HepG2 (cell line): ENCODE measurements around the gene WDR81. TPM values are rescaled to one million over a fixed set of nuclear protein-coding genes. Genes with fewer than 3 reads are reported as not detected.

ENCODE experiments used
- HMGXB4 ChIP-seq, 2 experiments: sonication (generic) in 1 of 2; formaldehyde crosslinking in 1 of 2; IDR thresholded peaks; 2 replicates each; pipeline versions ENCODE4 v1.4.0 to v1.6.1; 2018 to 2020; ENCODE audit warnings: missing genetic modification reagents in 2 of 2, borderline replicate concordance in 1 of 2, low read depth in 1 of 2, mild to moderate bottlenecking in 1 of 2, missing biosample characterization in 1 of 2
- IKZF1 ChIP-seq: fragments of 450-650 bp; IDR thresholded peaks from 2 replicates; pipeline ENCODE4 v1.7.1; 2016
- MLLT10 ChIP-seq: sonication (generic); formaldehyde crosslinking; IDR thresholded peaks from 2 replicates; pipeline ENCODE4 v1.4.0; 2020; ENCODE audit warnings: missing genetic modification reagents
- NAIF1 ChIP-seq: sonication (generic); formaldehyde crosslinking; IDR thresholded peaks from 2 replicates; pipeline ENCODE4 v1.5.0; 2020; ENCODE audit warnings: mild to moderate bottlenecking, missing genetic modification reagents, borderline replicate concordance
- PHF5A ChIP-seq: IDR thresholded peaks from one replicate; pipeline ENCODE4 v1.6.1; 2018; ENCODE audit warnings: low read depth, missing genetic modification reagents; ENCODE audit not compliant: unreplicated experiment
- PHF8 ChIP-seq: sonication (generic); formaldehyde crosslinking; IDR thresholded peaks from 2 replicates; pipeline ENCODE4 v1.5.0; 2020; ENCODE audit warnings: missing genetic modification reagents
- RAD21 ChIP-seq: fragments of 450-650 bp; formaldehyde crosslinking; IDR thresholded peaks from 2 replicates; pipeline ENCODE4 v1.5.0; 2020; ENCODE audit warnings: mild to moderate bottlenecking
- RBM22 ChIP-seq: fragments of 200-400 bp; formaldehyde crosslinking; optimal IDR thresholded peaks from 2 replicates; pipeline ENCODE3; 2017; ENCODE audit warnings: mild to moderate bottlenecking, low read length, moderate library complexity
- REXO4 ChIP-seq: sonication (generic); formaldehyde crosslinking; IDR thresholded peaks from 2 replicates; pipeline ENCODE4 v1.8.0; 2022; ENCODE audit warnings: missing genetic modification reagents, mild to moderate bottlenecking, borderline replicate concordance
- ZNF160 ChIP-seq: sonication (generic); formaldehyde crosslinking; IDR thresholded peaks from 2 replicates; pipeline ENCODE4 v1.8.0; 2022; ENCODE audit warnings: mild to moderate bottlenecking, inconsistent platforms, missing genetic modification reagents
- ZNF20 ChIP-seq: sonication (generic); formaldehyde crosslinking; IDR thresholded peaks from 2 replicates; pipeline ENCODE4 v1.4.0; 2020; ENCODE audit warnings: mild to moderate bottlenecking, moderate library complexity, missing genetic modification reagents
- ZNF205 ChIP-seq: IDR thresholded peaks from 2 replicates; pipeline ENCODE4 v1.6.1; 2018; ENCODE audit warnings: missing biosample characterization, missing genetic modification reagents
- ZNF225 ChIP-seq: sonication (generic); formaldehyde crosslinking; IDR thresholded peaks from 2 replicates; pipeline ENCODE4 v1.4.0; 2020; ENCODE audit warnings: mild to moderate bottlenecking, missing genetic modification reagents
- ZNF441 ChIP-seq: sonication (generic); formaldehyde crosslinking; IDR thresholded peaks from 2 replicates; pipeline ENCODE4 v1.7.0; 2021; ENCODE audit warnings: missing genetic modification reagents, borderline replicate concordance
- ZNF737 ChIP-seq: sonication (generic); formaldehyde crosslinking; IDR thresholded peaks from 2 replicates; pipeline ENCODE4 v1.5.0; 2020; ENCODE audit warnings: missing genetic modification reagents, mild to moderate bottlenecking, borderline replicate concordance
- ZNF879 ChIP-seq: sonication (generic); formaldehyde crosslinking; IDR thresholded peaks from 2 replicates; pipeline ENCODE4 v1.8.1; 2023; ENCODE audit warnings: missing genetic modification reagents
- ZSCAN21 ChIP-seq: sonication (generic); formaldehyde crosslinking; IDR thresholded peaks from 2 replicates; pipeline ENCODE4 v1.8.0; 2022; ENCODE audit warnings: mild to moderate bottlenecking, missing genetic modification reagents, moderate library complexity, borderline replicate concordance
- polyA plus RNA-seq, 8 experiments: library from polyadenylated mRNA; depleted of rRNA in 3 of 8; stranded (reverse) in 7 of 8; unstranded in 1 of 8; fragments of >200 nt; fragmentation: Illumina TruSeq in 4 of 8; extraction: Trizol in 4 of 8; gene quantifications; 2 replicates each; pipeline versions ENCODE4 v1.2.1 to v1.2.3, GENCODE V29; 2011 to 2016; ENCODE audit warnings: low read depth in 4 of 8, missing spikeins in 1 of 8, mixed read lengths in 1 of 8; ENCODE audit not compliant: insufficient read depth in 1 of 8
- total RNA-seq, 5 experiments: library from RNA; depleted of rRNA; stranded (reverse); fragments of >200 nt; fragmentation: Illumina TruSeq; extraction: Trizol; gene quantifications; 2 replicates each; pipeline ENCODE4 v1.2.3, GENCODE V29; 2016; ENCODE audit warnings: low read depth in 1 of 5
- TF ChIP-seq, protein P1 (sequence below): sonication (generic); formaldehyde crosslinking; IDR thresholded peaks from 2 replicates; pipeline ENCODE4 v1.4.0; 2020; ENCODE audit warnings: missing genetic modification reagents
- TF ChIP-seq, protein P2 (sequence below): sonication (generic); formaldehyde crosslinking; IDR thresholded peaks from 2 replicates; pipeline ENCODE4 v1.4.0; 2020; ENCODE audit warnings: low read depth, mild to moderate bottlenecking, missing genetic modification reagents
- TF ChIP-seq, protein P3 (sequence below): conservative IDR thresholded peaks from 2 replicates; pipeline ENCODE4 v1.6.1; 2018; ENCODE audit warnings: missing genetic modification reagents

The WDR81 gene
- total and polyA plus RNA-seq, 2 of the 13 experiments (the other 11 are each of a cell fraction or from before 2014, with no cell fraction given) = 9.1 to 16.7 TPM

DNA sequence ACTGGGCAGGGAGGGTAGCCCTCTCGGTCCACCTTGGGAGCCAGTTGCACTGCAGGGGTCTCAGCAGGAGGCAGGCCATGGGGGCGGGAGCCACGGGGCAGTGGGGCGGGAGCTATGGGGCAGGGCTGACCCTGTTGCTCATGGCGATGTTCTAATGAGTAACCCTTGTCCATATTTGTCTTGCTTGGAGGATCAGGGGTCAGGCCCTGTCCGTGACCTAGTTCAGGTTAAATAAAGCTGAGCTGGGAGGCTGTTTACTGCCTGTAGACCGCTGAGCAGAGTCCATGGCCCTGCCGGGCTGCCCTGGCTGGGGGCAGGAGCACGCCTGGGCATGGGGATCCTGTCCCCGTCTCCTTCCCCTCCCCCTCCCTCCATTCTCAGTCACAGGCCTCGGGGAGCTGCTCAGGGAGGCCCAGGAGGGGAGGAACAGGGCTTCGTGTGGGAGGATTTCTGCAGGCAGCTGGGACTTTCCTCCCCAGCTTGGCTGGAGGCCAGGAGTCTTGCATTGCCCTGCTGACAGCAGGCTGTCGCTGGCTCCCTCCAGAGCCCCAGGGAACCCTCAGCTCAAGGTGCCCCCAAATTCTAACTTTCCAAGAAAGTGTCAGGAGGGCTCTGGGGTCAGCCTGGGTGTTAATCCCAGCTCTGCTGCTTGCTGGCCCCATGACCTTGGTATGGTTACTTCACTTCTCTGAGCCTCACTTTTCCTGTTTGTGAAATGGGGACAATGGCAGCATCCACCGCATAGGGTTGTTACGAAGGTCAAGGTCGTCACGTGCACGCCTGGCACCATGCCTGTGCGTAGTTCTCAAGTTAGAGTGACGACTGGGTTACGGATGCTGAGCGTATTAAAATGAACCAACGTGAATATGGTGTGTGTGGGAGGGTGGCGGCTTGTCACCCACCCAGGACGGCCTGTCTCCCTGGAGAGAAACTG, 12.1 kb downstream of the WDR81 start (continued):
- no peak for TF ChIP-seq REXO4 (CRISPR knock-in tag)
- TF ChIP-seq PHF5A (CRISPR knock-in tag) = peak; percentile 98
- TF ChIP-seq ZNF737 (CRISPR knock-in tag) = no peak
- peak; percentile 28; the same call in 1 of the 2 replicates for TF ChIP-seq ZNF160 (CRISPR knock-in tag)
- peak; percentile 29; the same call in 1 of the 2 replicates for TF ChIP-seq ZNF441 (CRISPR knock-in tag)
- TF ChIP-seq NAIF1 = peak; percentile 89; the same call in 1 of the 2 replicates
- TF ChIP-seq RBM22 = peak; percentile 40
- TF ChIP-seq ZNF205 = peak; percentile 98
- TF ChIP-seq RAD21 = peak; percentile 44
- peak; percentile 21 to 35; a peak in 2 of 4 replicates for TF ChIP-seq HMGXB4 (CRISPR knock-in tag; IDR thresholded peaks at IDR 0.05; ENCODE audit: borderline replicate concordance in 1 of 2, low read depth in 1 of 2)
- TF ChIP-seq IKZF1 = no peak
- TF ChIP-seq, protein P1, sequence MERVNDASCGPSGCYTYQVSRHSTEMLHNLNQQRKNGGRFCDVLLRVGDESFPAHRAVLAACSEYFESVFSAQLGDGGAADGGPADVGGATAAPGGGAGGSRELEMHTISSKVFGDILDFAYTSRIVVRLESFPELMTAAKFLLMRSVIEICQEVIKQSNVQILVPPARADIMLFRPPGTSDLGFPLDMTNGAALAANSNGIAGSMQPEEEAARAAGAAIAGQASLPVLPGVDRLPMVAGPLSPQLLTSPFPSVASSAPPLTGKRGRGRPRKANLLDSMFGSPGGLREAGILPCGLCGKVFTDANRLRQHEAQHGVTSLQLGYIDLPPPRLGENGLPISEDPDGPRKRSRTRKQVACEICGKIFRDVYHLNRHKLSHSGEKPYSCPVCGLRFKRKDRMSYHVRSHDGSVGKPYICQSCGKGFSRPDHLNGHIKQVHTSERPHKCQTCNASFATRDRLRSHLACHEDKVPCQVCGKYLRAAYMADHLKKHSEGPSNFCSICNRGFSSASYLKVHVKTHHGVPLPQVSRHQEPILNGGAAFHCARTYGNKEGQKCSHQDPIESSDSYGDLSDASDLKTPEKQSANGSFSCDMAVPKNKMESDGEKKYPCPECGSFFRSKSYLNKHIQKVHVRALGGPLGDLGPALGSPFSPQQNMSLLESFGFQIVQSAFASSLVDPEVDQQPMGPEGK (CRISPR knock-in tag) = peak; percentile 97
- TF ChIP-seq ZSCAN21 (CRISPR knock-in tag) = peak; percentile 96
- TF ChIP-seq ZNF879 (CRISPR knock-in tag) = 0 out of 2 replicates have a peak, but pooled peaks have one; percentile 47
- TF ChIP-seq, protein P2, sequence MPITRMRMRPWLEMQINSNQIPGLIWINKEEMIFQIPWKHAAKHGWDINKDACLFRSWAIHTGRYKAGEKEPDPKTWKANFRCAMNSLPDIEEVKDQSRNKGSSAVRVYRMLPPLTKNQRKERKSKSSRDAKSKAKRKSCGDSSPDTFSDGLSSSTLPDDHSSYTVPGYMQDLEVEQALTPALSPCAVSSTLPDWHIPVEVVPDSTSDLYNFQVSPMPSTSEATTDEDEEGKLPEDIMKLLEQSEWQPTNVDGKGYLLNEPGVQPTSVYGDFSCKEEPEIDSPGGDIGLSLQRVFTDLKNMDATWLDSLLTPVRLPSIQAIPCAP (CRISPR knock-in tag) = 0 out of 2 replicates have a peak, but pooled peaks have one; percentile 2
- no peak; the same call in none of the 2 replicates for TF ChIP-seq ZNF225
- no peak for TF ChIP-seq ZNF20 (CRISPR knock-in tag)
- peak; percentile 33; the same call in 1 of the 2 replicates for TF ChIP-seq PHF8 (CRISPR knock-in tag)
- TF ChIP-seq, protein P3, sequence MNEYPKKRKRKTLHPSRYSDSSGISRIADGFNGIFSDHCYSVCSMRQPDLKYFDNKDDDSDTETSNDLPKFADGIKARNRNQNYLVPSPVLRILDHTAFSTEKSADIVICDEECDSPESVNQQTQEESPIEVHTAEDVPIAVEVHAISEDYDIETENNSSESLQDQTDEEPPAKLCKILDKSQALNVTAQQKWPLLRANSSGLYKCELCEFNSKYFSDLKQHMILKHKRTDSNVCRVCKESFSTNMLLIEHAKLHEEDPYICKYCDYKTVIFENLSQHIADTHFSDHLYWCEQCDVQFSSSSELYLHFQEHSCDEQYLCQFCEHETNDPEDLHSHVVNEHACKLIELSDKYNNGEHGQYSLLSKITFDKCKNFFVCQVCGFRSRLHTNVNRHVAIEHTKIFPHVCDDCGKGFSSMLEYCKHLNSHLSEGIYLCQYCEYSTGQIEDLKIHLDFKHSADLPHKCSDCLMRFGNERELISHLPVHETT (CRISPR knock-in tag) = peak; percentile 67; the same call in 1 of the 2 replicates
- TF ChIP-seq MLLT10 (CRISPR knock-in tag) = no peak
